HepG2 (cell line): Measurements from ENCODE around the gene SMTNL1. TPM values are rescaled to one million over a fixed set of nuclear protein-coding genes. Genes with fewer than 3 reads are reported as not detected.

ENCODE experiments used
- ATAD3A ChIP-seq: sonication (generic); formaldehyde crosslinking; IDR thresholded peaks from 2 replicates; pipeline ENCODE4 v1.4.0; 2020; ENCODE audit warnings: missing genetic modification reagents
- ATF1 ChIP-seq: IDR thresholded peaks from 2 replicates; pipeline ENCODE4 v1.6.1; 2016; ENCODE audit warnings: mild to moderate bottlenecking, control low read depth
- E2F5 ChIP-seq: sonication (generic); formaldehyde crosslinking; conservative IDR thresholded peaks from 2 replicates; pipeline ENCODE4 v1.4.0; 2020; ENCODE audit warnings: missing genetic modification reagents
- FOSL2 ChIP-seq: sonication (generic); formaldehyde crosslinking; IDR thresholded peaks from 2 replicates; pipeline ENCODE4 v1.4.0; 2020; ENCODE audit warnings: missing genetic modification reagents
- HNRNPH1 ChIP-seq: fragments of 200-400 bp; formaldehyde crosslinking; optimal IDR thresholded peaks from 2 replicates; pipeline ENCODE3; 2017; ENCODE audit warnings: mild to moderate bottlenecking, low read depth, low read length
- KDM5B ChIP-seq: sonication (generic); formaldehyde crosslinking; IDR thresholded peaks from 2 replicates; pipeline ENCODE4 v1.4.0; 2020; ENCODE audit warnings: missing genetic modification reagents, mild to moderate bottlenecking, borderline replicate concordance
- MEIS2 ChIP-seq: sonication (generic); formaldehyde crosslinking; IDR thresholded peaks from 2 replicates; pipeline ENCODE4 v1.9.0; 2021; ENCODE audit warnings: mild to moderate bottlenecking, missing genetic modification reagents
- REPIN1 ChIP-seq: sonication (generic); formaldehyde crosslinking; IDR thresholded peaks from 2 replicates; pipeline ENCODE4 v1.8.0; 2022; ENCODE audit warnings: missing genetic modification reagents, low read depth, mild to moderate bottlenecking, borderline replicate concordance
- SMC3 ChIP-seq: IDR thresholded peaks from 2 replicates; pipeline ENCODE4 v1.6.1; 2011; ENCODE audit warnings: low read length, improper control_type of control experiment
- SNAPC2 ChIP-seq: sonication (generic); formaldehyde crosslinking; IDR thresholded peaks from 2 replicates; pipeline ENCODE4 v1.8.1; 2022; ENCODE audit warnings: mild to moderate bottlenecking, missing genetic modification reagents
- TEAD3 ChIP-seq: optimal IDR thresholded peaks from 2 replicates; pipeline ENCODE3; 2016; ENCODE audit warnings: borderline replicate concordance
- ZBTB14 ChIP-seq: sonication (generic); formaldehyde crosslinking; IDR thresholded peaks from 2 replicates; pipeline ENCODE4 v1.4.0; 2020; ENCODE audit warnings: missing genetic modification reagents
- ZBTB2 ChIP-seq: sonication (generic); formaldehyde crosslinking; IDR thresholded peaks from 2 replicates; pipeline ENCODE4 v1.8.0; 2022; ENCODE audit warnings: low read depth, missing genetic modification reagents
- ZBTB42 ChIP-seq: sonication (generic); formaldehyde crosslinking; IDR thresholded peaks from 2 replicates; pipeline ENCODE4 v1.5.0; 2020; ENCODE audit warnings: mild to moderate bottlenecking, missing genetic modification reagents
- ZBTB46 ChIP-seq: sonication (generic); formaldehyde crosslinking; IDR thresholded peaks from 2 replicates; pipeline ENCODE4 v1.4.0; 2020; ENCODE audit warnings: mild to moderate bottlenecking, missing genetic modification reagents, borderline replicate concordance
- ZNF224 ChIP-seq: sonication (generic); formaldehyde crosslinking; IDR thresholded peaks from 2 replicates; pipeline ENCODE4 v1.5.0; 2020; ENCODE audit warnings: mild to moderate bottlenecking, missing genetic modification reagents
- ZNF432 ChIP-seq: sonication (generic); formaldehyde crosslinking; IDR thresholded peaks from 2 replicates; pipeline ENCODE4 v1.5.0; 2020; ENCODE audit warnings: missing genetic modification reagents, mild to moderate bottlenecking, borderline replicate concordance
- ZNF616 ChIP-seq: sonication (generic); formaldehyde crosslinking; IDR thresholded peaks from 2 replicates; pipeline ENCODE4 v1.5.0; 2020; ENCODE audit warnings: low read depth, mild to moderate bottlenecking, missing genetic modification reagents
- ZNF660 ChIP-seq: sonication (generic); formaldehyde crosslinking; IDR thresholded peaks from 2 replicates; pipeline ENCODE4 v1.5.1; 2020; ENCODE audit warnings: mild to moderate bottlenecking, low read depth, missing genetic modification reagents, borderline replicate concordance
- polyA plus RNA-seq, 8 experiments: library from polyadenylated mRNA; depleted of rRNA in 3 of 8; stranded (reverse) in 7 of 8; unstranded in 1 of 8; fragments of >200 nt; fragmentation: Illumina TruSeq in 4 of 8; extraction: Trizol in 4 of 8; gene quantifications; 2 replicates each; pipeline versions ENCODE4 v1.2.1 to v1.2.3, GENCODE V29; 2011 to 2016; ENCODE audit warnings: low read depth in 4 of 8, missing spikeins in 1 of 8, mixed read lengths in 1 of 8; ENCODE audit not compliant: insufficient read depth in 1 of 8
- total RNA-seq, 5 experiments: library from RNA; depleted of rRNA; stranded (reverse); fragments of >200 nt; fragmentation: Illumina TruSeq; extraction: Trizol; gene quantifications; 2 replicates each; pipeline ENCODE4 v1.2.3, GENCODE V29; 2016; ENCODE audit warnings: low read depth in 1 of 5
- TF ChIP-seq, protein P1 (sequence below): IDR thresholded peaks from 2 replicates; pipeline ENCODE4 v1.6.1; 2016; ENCODE audit warnings: mild to moderate bottlenecking
- TF ChIP-seq, protein P2 (sequence below): sonication (generic); formaldehyde crosslinking; IDR thresholded peaks from 2 replicates; pipeline ENCODE4 v1.8.0; 2022; ENCODE audit warnings: missing genetic modification reagents, mild to moderate bottlenecking, borderline replicate concordance

SMTNL1 gene
- total and polyA plus RNA-seq, 2 of the 13 experiments (the other 11 are each of a cell fraction or from before 2014, with no cell fraction given) = 0.04 TPM; not detected in 1

DNA sequence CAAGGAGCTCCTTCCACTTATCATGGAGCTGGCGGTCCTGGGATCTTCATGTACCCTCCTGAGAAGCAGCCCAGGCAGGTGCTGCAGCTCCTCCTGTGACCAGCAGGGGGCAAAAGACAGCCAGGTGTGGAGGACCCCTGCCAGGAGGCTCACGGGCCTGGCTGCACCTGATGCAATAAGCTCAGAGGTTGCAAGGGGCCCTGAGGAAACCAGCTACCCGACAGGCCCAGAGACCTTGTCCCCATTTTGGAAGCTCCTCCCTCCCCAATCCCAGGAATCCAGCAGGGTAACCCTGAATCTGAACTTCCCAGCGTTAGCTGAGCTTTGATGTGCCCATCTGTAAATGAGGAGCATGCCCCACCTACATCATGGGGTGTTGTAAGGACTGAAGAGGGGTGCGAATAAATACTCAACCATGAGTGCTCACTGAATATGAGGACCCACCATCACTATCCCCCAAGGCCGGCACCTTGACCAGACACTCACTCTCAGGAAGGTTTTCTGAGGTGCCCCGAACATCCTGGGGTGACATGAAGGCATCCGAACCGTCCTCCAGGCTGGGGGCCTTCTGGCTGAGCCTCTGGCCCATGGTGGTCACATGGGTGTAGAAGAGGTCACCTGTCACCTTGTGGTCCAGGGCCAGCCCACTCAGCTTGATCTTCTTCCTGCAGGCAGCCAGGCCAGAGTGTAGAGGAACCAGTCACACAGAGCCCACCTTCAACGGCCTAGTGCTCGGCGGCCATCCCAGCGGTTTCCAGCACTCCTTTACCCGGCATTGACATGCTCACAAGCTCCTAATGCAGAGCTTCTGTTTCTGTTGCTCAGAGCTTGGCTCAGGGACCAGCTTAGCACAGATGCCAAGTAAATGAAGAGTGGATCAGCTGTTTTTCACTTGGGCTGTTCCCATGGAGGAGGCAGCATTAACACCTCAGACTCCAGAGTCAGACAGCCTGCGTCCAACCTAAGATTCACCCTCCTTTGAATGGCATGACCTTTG, 43.6 kb upstream of the SMTNL1 start (continued):
- TF ChIP-seq ZBTB2 (CRISPR knock-in tag) = no peak
- TF ChIP-seq ZNF432 (CRISPR knock-in tag) = no peak
- TF ChIP-seq, protein P1, sequence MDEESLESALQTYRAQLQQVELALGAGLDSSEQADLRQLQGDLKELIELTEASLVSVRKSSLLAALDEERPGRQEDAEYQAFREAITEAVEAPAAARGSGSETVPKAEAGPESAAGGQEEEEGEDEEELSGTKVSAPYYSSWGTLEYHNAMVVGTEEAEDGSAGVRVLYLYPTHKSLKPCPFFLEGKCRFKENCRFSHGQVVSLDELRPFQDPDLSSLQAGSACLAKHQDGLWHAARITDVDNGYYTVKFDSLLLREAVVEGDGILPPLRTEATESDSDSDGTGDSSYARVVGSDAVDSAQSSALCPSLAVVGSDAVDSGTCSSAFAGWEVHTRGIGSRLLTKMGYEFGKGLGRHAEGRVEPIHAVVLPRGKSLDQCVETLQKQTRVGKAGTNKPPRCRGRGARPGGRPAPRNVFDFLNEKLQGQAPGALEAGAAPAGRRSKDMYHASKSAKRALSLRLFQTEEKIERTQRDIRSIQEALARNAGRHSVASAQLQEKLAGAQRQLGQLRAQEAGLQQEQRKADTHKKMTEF (CRISPR knock-in tag) = 0 out of 2 replicates have a peak, but pooled peaks have one; percentile 36
- no peak; the same call in 1 of the 2 replicates for TF ChIP-seq KDM5B (CRISPR knock-in tag)
- no peak for TF ChIP-seq ZBTB14
- TF ChIP-seq REPIN1 = 0 out of 2 replicates have a peak, but pooled peaks have one; percentile 62
- TF ChIP-seq ATAD3A = no peak
- TF ChIP-seq TEAD3 = no peak
- no peak for TF ChIP-seq ZNF224 (CRISPR knock-in tag)
- no peak for TF ChIP-seq ZBTB42
- no peak for TF ChIP-seq SNAPC2 (CRISPR knock-in tag)
- TF ChIP-seq ZNF616 = no peak
- TF ChIP-seq ATF1 (CRISPR knock-in tag) = no peak
- TF ChIP-seq ZBTB46 (CRISPR knock-in tag) = no peak
- peak; percentile 62 for TF ChIP-seq FOSL2 (CRISPR knock-in tag)
- no peak for TF ChIP-seq HNRNPH1
- TF ChIP-seq SMC3 = peak; percentile 85
- TF ChIP-seq, protein P2, sequence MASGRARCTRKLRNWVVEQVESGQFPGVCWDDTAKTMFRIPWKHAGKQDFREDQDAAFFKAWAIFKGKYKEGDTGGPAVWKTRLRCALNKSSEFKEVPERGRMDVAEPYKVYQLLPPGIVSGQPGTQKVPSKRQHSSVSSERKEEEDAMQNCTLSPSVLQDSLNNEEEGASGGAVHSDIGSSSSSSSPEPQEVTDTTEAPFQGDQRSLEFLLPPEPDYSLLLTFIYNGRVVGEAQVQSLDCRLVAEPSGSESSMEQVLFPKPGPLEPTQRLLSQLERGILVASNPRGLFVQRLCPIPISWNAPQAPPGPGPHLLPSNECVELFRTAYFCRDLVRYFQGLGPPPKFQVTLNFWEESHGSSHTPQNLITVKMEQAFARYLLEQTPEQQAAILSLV (CRISPR knock-in tag) = no peak; the same call in 1 of the 2 replicates
- TF ChIP-seq E2F5 = no peak
- TF ChIP-seq ZNF660 (CRISPR knock-in tag) = no peak
- TF ChIP-seq MEIS2 (CRISPR knock-in tag) = no peak
